ENCODE results near the gene SASH3. TPM values are rescaled to one million over a fixed set of nuclear protein-coding genes. Genes with fewer than 3 reads are reported as not detected.

Gene SASH3
- total RNA-seq = 10 to 100 TPM in 3 of 4 donors, 1 to 10 TPM in 1; 7.3 to 76.3 (median 18.0) TPM

- no peak for TF ChIP-seq CTCF (IDR thresholded peaks at IDR 0.05; ENCODE audit: low read depth)
Observed at GRCh38 chrX:129779747-129780146, at the start of gene SASH3. SASH3 (plus strand) TSS chrX:129779949; CDS start chrX:129780098, 149 bp downstream.

- TF ChIP-seq CTCF (IDR thresholded peaks at IDR 0.05; ENCODE audit: low read depth) = no peak
Observed at GRCh38 chrX:129731228-129731627, 48.5 kb upstream of the SASH3 start.

- TF ChIP-seq CTCF (IDR thresholded peaks at IDR 0.05; ENCODE audit: low read depth) = no peak
Observed at GRCh38 chrX:129732857-129733256, 46.9 kb upstream of the SASH3 start.

- no peak for TF ChIP-seq CTCF (IDR thresholded peaks at IDR 0.05; ENCODE audit: low read depth)
Observed at GRCh38 chrX:129733335-129733734, 46.4 kb upstream of the SASH3 start.

GRCh38 chrX:129736491-129736890, 43.3 kb upstream of the SASH3 start:
- TF ChIP-seq CTCF (IDR thresholded peaks at IDR 0.05; ENCODE audit: low read depth) = no peak

- no peak for TF ChIP-seq CTCF (IDR thresholded peaks at IDR 0.05; ENCODE audit: low read depth)
Observed at GRCh38 chrX:129737916-129738315, 41.8 kb upstream of the SASH3 start.

GRCh38 chrX:129738466-129739308, 41.1 kb upstream of the SASH3 start, which contains the start of gene XPNPEP2:
XPNPEP2 (plus strand) TSS chrX:129738979; CDS start chrX:129739214, 235 bp downstream.
- no peak for TF ChIP-seq CTCF (IDR thresholded peaks at IDR 0.05; ENCODE audit: low read depth)
